Hepatocyte (in vitro differentiated cells): ENCODE data around the gene CCNB1IP1.

Source experiments
- CTCF ChIP-seq: fragments of 200-600 bp; sonication (generic); IDR thresholded peaks from 2 replicates; pipeline ENCODE4 v1.5.1; 2016; ENCODE audit warnings: antibody characterized with exemption, mild to moderate bottlenecking; ENCODE audit not compliant: poor library complexity
- EZH2 ChIP-seq: fragments of 200-600 bp; sonication (generic); IDR thresholded peaks from 2 replicates; pipeline ENCODE4 v1.6.1; 2016; ENCODE audit warnings: antibody characterized with exemption, mild to moderate bottlenecking, borderline replicate concordance
- EZH2phosphoT487 ChIP-seq: fragments of 200-600 bp; sonication (generic); IDR thresholded peaks from one replicate; pipeline ENCODE4 v1.6.1; 2018; ENCODE audit warnings: antibody characterized with exemption, mild to moderate bottlenecking, low read depth, moderate library complexity; ENCODE audit not compliant: unreplicated experiment, severe bottlenecking

GRCh38 chr14:20274062-20274461 is 59.0 kb downstream of the CCNB1IP1 start:
- TF ChIP-seq EZH2 = no peak
- TF ChIP-seq CTCF = no peak
- TF ChIP-seq EZH2phosphoT487 = no peak
